Right lobe of liver (tissue), 6 donors: ENCODE data around the gene NEGR1. TPM values are rescaled to one million over a fixed set of nuclear protein-coding genes. Genes with fewer than 3 reads are reported as not detected.

Source experiments
- ATAC-seq, 4 donors: fragments of 200-7000 bp; cut with Tn5 transposase; one replicate each; pipeline ENCODE4 v1.9.1; 2020; ENCODE audit warnings: mild to moderate bottlenecking in 4 of 4, moderate library complexity in 4 of 4
- DNase-seq, 3 donors: peaks; one replicate each; pipeline ENCODE4 v3.0.0-alpha.2; 2020
- H3K27ac ChIP-seq, 3 donors: fragments of 200-600 bp; one replicate each; pipeline ENCODE4 v1.8.0; 2022
- H3K27me3 ChIP-seq, 2 donors: fragments of 200-600 bp; one replicate each; pipeline ENCODE4 v1.8.0; 2022
- H3K36me3 ChIP-seq, 4 donors: fragments of 200-600 bp; sonication (generic) in 1 of 4; one replicate each; pipeline versions ENCODE4 v1.5.1 to v1.8.0; 2017 to 2022; ENCODE audit warnings: control low read depth in 1 of 4
- H3K4me1 ChIP-seq, 4 donors: fragments of 200-600 bp; sonication (generic) in 1 of 4; one replicate each; pipeline versions ENCODE4 v1.5.1 to v1.8.0; 2017 to 2022; ENCODE audit warnings: control low read depth in 1 of 4
- H3K4me3 ChIP-seq, 3 donors: fragments of 200-600 bp; one replicate each; pipeline ENCODE4 v1.8.0; 2022
- H3K9me3 ChIP-seq, 4 donors: fragments of 200-600 bp; sonication (generic) in 1 of 4; one replicate each; pipeline versions ENCODE4 v1.5.1 to v1.8.0; 2017 to 2022; ENCODE audit warnings: control low read depth in 1 of 4
- POLR2A ChIP-seq: fragments of 450-650 bp; IDR thresholded peaks from one replicate; pipeline ENCODE4 v1.6.1; 2017; ENCODE audit warnings: antibody characterized with exemption, mild to moderate bottlenecking
- WGBS: methylation state at CpG from one replicate; pipeline ENCODE4 v1.1.6; 2018; ENCODE audit warnings: low coverage, low lambda C conversion rate; ENCODE audit not compliant: insufficient coverage; ENCODE audit errors: missing lambda C conversion rate; 5-methylcytosine and 5-hydroxymethylcytosine counted together
- intact Hi-C, 2 donors: fragments of 100-400 bp; cut with DNase I; formaldehyde crosslinking; loops; one replicate each; pipeline versions ENCODE4 v1.11.2 to v1.14.1; 2022
- total RNA-seq, 6 experiments: library from RNA; depleted of rRNA in 2 of 6; stranded (reverse); fragments of >200 nt in 2 of 6; fragmentation: NEBNext Ultra II Directional in 3 of 6; extraction: Animal tissue kit (Norgen Biotek cat#: 25700) in 3 of 6; gene quantifications; one replicate each; pipeline versions ENCODE4 v1.1.0 to v1.2.4, GENCODE V29; 2016 to 2023
- TF ChIP-seq, protein P1 (sequence below), 4 donors: fragments of 200-600 bp in 3 of 4; fragments of 450-650 bp in 1 of 4; IDR thresholded peaks; one replicate each; pipeline versions ENCODE4 v1.5.1 to v1.8.0; 2016 to 2022; ENCODE audit warnings: antibody characterized with exemption in 4 of 4, mild to moderate bottlenecking in 2 of 4
- donor health status: DM: no; HTN: yes; CAD: no.
- donor health status: DM: no; HTN: no; CAD: no.
- donor health status: DM: no; HTN: no; CAD: no.
- donor health status: DM: no; HTN: yes; CAD: no.
- donor health status: DM: no; HTN: yes; CAD: no.

The NEGR1 gene
- total RNA-seq, 6 experiments from 2014 or later = 0.02 to 0.31 (median 0.14) TPM

DNA sequence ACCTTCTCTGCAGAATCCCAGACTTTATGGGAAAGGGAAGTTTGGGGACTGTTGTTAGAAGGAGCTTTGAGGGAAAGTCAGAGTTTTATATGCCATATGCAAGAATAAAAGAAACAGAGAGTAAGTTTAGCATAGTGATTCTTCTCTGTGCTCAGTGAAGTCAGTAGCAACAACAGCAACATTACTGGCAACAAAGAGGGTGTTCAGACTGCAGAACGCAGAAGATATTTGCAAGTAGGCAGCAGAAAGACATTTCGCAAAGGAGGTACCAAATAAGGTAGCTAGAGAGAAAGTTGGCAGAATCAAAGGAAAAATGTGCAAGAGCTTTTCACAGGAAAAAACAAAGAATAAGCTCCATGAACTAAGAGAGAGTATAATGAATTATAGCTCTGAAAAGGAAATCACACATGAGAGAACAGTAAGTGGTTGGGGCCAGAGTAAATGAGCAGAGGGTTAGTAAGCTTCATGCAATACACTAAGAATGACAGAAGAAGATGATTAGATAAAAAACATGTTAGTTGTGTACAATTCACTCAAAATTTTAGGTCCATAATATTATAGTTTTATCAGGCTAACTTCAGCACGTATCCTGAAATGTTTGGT lies 98.1 kb downstream of the NEGR1 start:
- H3K4me3 ChIP-seq = no peak overlapping the region
- no peak overlapping the region for H3K27ac ChIP-seq
- no peaks in the 10 kb centered on the region for H3K27me3 ChIP-seq
- DNase-seq = no peak
- no peaks in the 10 kb centered on the region for H3K9me3 ChIP-seq
- intact Hi-C loops = no loop called here
- WGBS = 65% methylated on average over 3 of the region's 3 CpGs
- H3K4me1 ChIP-seq = no peaks in the 10 kb centered on the region
- ATAC-seq = no peak
- H3K36me3 ChIP-seq = no peaks in the 10 kb centered on the region
- TF ChIP-seq, protein P1, sequence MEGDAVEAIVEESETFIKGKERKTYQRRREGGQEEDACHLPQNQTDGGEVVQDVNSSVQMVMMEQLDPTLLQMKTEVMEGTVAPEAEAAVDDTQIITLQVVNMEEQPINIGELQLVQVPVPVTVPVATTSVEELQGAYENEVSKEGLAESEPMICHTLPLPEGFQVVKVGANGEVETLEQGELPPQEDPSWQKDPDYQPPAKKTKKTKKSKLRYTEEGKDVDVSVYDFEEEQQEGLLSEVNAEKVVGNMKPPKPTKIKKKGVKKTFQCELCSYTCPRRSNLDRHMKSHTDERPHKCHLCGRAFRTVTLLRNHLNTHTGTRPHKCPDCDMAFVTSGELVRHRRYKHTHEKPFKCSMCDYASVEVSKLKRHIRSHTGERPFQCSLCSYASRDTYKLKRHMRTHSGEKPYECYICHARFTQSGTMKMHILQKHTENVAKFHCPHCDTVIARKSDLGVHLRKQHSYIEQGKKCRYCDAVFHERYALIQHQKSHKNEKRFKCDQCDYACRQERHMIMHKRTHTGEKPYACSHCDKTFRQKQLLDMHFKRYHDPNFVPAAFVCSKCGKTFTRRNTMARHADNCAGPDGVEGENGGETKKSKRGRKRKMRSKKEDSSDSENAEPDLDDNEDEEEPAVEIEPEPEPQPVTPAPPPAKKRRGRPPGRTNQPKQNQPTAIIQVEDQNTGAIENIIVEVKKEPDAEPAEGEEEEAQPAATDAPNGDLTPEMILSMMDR (IDR thresholded peaks at IDR 0.05) = no peak
- TF ChIP-seq POLR2A = no peak

DNA sequence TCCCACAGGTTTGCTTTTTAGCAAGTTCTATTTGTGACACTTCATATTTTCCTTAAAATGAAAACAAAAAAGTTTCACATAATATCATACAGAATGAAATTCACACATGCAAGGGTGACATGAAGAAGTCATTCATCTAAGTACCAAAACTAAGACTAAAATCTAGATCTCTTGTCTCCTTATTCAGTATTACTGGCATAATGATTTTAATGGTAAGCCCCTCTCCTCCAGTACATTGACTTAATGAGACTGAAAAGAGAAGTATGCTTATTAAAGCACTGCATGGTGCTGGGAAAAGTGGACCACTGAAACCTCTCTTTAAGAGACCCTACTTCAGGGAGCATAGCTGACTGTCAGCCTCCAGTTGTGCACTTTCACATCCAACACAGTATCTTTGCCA lies 99.5 kb downstream of the NEGR1 start:
- Histone ChIP-seq H3K9me3 (no peaks in the 10 kb centered on the region), H3K27me3 (no peaks in the 10 kb centered on the region), H3K4me1 (no peaks in the 10 kb centered on the region), H3K36me3 (no peaks in the 10 kb centered on the region), H3K4me3 (no peak overlapping the region), H3K27ac (no peak overlapping the region)
- no peak for ATAC-seq
- TF ChIP-seq, protein P1 (IDR thresholded peaks at IDR 0.05) = no peak
- TF ChIP-seq POLR2A = no peak
- no peak for DNase-seq
- intact Hi-C loops = no loop called here

DNA sequence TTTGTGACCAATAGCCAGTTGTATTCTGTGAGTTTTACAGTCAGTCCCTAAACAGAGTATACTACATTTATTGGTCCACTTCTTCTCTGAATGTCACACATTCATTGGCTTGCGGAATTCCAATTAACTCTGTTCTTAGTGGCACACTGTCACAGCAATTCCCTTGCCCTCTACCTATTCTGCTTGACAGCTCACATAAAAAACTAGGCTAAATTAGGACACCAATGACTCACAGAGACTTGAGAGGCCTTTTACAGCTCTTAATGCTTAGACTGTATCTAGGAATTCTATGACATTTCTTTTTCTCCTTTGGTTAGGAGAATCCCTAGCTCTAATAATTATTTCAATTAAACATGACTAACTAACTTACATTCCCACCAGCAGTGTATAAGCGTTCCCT lies 104.1 kb downstream of the NEGR1 start:
- ATAC-seq (no peak), DNase-seq (no peak)
- Histone ChIP-seq H3K27ac (no peak overlapping the region), H3K4me3 (no peak overlapping the region), H3K9me3 (no peaks in the 10 kb centered on the region), H3K36me3 (no peaks in the 10 kb centered on the region), H3K27me3 (no peaks in the 10 kb centered on the region), H3K4me1 (no peaks in the 10 kb centered on the region)
- WGBS = 63% methylated on average over 2 of the region's 2 CpGs
- intact Hi-C loops = no loop called here
- TF ChIP-seq, protein P1 (IDR thresholded peaks at IDR 0.05) = no peak
- TF ChIP-seq POLR2A = no peak

DNA sequence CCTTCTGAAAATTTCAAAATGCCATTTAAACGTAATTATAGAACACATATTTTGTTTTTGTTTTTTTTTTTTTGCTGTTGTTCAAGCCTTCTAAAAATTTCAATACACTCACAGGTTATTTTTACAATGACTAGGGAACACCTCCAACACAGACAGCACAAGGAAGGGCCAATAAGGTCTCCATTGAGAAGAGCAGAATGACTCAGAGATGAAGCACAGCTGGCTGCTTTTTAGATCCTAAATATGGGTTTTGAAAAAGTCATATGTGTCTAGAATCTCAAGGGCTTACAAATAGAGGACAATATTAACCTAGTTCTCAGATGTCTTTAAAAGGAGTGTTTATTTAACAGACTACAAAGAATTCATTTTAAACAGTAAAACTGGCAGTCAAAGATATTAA lies 104.6 kb downstream of the NEGR1 start:
- Histone ChIP-seq H3K4me3 (no peak overlapping the region), H3K36me3 (no peaks in the 10 kb centered on the region), H3K27me3 (no peaks in the 10 kb centered on the region), H3K9me3 (no peaks in the 10 kb centered on the region), H3K27ac (no peak overlapping the region), H3K4me1 (no peaks in the 10 kb centered on the region)
- no peak for TF ChIP-seq POLR2A
- TF ChIP-seq, protein P1 (IDR thresholded peaks at IDR 0.05) = no peak
- 40% methylated on average over 1 of the region's 1 CpG for WGBS
- intact Hi-C loops = no loop called here
- DNase-seq (no peak), ATAC-seq (no peak)

DNA sequence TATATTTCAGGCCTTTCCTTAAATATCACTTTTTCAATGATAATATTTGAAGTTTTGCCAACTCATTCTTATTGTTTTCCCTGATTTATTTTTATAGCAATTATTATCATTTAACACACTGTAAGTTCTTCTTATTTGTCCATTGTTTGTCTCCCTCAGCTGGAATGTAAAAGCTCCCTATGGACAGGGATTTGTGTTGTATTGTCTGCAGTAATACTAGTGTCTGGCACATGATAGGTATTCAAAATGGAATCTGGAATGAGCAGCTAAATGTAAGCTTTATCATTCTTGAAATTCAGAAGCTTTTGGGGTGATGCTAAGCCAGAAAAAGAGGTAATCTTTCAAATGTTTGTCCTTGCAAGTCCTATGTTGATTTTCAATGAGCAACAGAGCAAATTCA lies 112.1 kb downstream of the NEGR1 start:
- Histone ChIP-seq H3K27me3 (no peaks in the 10 kb centered on the region), H3K4me1 (no peaks in the 10 kb centered on the region), H3K4me3 (no peak overlapping the region), H3K27ac (no peak overlapping the region), H3K36me3 (no peaks in the 10 kb centered on the region), H3K9me3 (no peaks in the 10 kb centered on the region)
- no peak for DNase-seq
- intact Hi-C loops = no loop called here
- no peak for ATAC-seq
- no peak for TF ChIP-seq POLR2A
- TF ChIP-seq, protein P1 (IDR thresholded peaks at IDR 0.05) = no peak
